ENCODE data around the gene DNAJB11. TPM values are rescaled to one million over a fixed set of nuclear protein-coding genes. Genes with fewer than 3 reads are reported as not detected.
"Not testable (repeated sequence)": the region's sequence is repeated elsewhere in the genome, so short reads cannot be mapped to it uniquely, and the experiment has no call there.

The DNAJB11 gene
- 10 to 100 TPM; 59.2 to 84.3 (median 73.5) TPM for polyA plus RNA-seq (ENCODE audit: insufficient read length in 4 of 4)

GRCh38 chr3:186570096-186570940 lies at the start of gene DNAJB11:
TSS of gene DNAJB11 (plus strand) at chr3:186570720. CDS start at chr3:186570898, 178 bp downstream.
- peak; percentile 98 to 99 (median 99) for DNase-seq (ENCODE audit: low read depth in 4 of 4, low spot score in 3 of 4)

- peak in 1 of 4 donors; percentile 39 for DNase-seq (ENCODE audit: low read depth in 4 of 4, low spot score in 3 of 4)
Measured at GRCh38 chr3:186520957-186521842, 49.3 kb upstream of the DNAJB11 start.

GRCh38 chr3:186523022-186523421 lies 47.5 kb upstream of the DNAJB11 start:
- DNase-seq (ENCODE audit: low read depth in 4 of 4, low spot score in 3 of 4) = no peak

- DNase-seq (ENCODE audit: low read depth in 4 of 4, low spot score in 3 of 4) = no peak
Measured at GRCh38 chr3:186523434-186523833, 47.1 kb upstream of the DNAJB11 start.

- no peak for DNase-seq (ENCODE audit: low read depth in 4 of 4, low spot score in 3 of 4)
Measured at GRCh38 chr3:186524616-186525015, 45.9 kb upstream of the DNAJB11 start.

GRCh38 chr3:186525369-186526255 lies 44.9 kb upstream of the DNAJB11 start:
- no peak for DNase-seq (ENCODE audit: low read depth in 4 of 4, low spot score in 3 of 4)

GRCh38 chr3:186526256-186526606 lies 44.3 kb upstream of the DNAJB11 start:
- DNase-seq (ENCODE audit: low read depth in 4 of 4, low spot score in 3 of 4) = no peak

GRCh38 chr3:186529201-186529999 lies 41.1 kb upstream of the DNAJB11 start:
- DNase-seq (ENCODE audit: low read depth in 4 of 4, low spot score in 3 of 4) = no peak

GRCh38 chr3:186530415-186530814 lies 40.1 kb upstream of the DNAJB11 start:
- DNase-seq (ENCODE audit: low read depth in 4 of 4, low spot score in 3 of 4) = no peak

GRCh38 chr3:186531694-186532093 lies 38.8 kb upstream of the DNAJB11 start:
- DNase-seq (ENCODE audit: low read depth in 4 of 4, low spot score in 3 of 4) = not testable (repeated sequence)

- no peak for DNase-seq (ENCODE audit: low read depth in 4 of 4, low spot score in 3 of 4)
Measured at GRCh38 chr3:186532598-186533072, 37.9 kb upstream of the DNAJB11 start.

- DNase-seq (ENCODE audit: low read depth in 4 of 4, low spot score in 3 of 4) = no peak
Measured at GRCh38 chr3:186534113-186534669, 36.3 kb upstream of the DNAJB11 start.

GRCh38 chr3:186536883-186537844 lies 33.4 kb upstream of the DNAJB11 start:
- no peak for DNase-seq (ENCODE audit: low read depth in 4 of 4, low spot score in 3 of 4)

- no peak for DNase-seq (ENCODE audit: low read depth in 4 of 4, low spot score in 3 of 4)
Measured at GRCh38 chr3:186538779-186539178, 31.7 kb upstream of the DNAJB11 start.

- peak; percentile 49 to 61 (median 54) for DNase-seq (ENCODE audit: low read depth in 4 of 4, low spot score in 3 of 4)
Measured at GRCh38 chr3:186540221-186540834, 30.2 kb upstream of the DNAJB11 start.

- no peak for DNase-seq (ENCODE audit: low read depth in 4 of 4, low spot score in 3 of 4)
Measured at GRCh38 chr3:186540835-186541226, 29.7 kb upstream of the DNAJB11 start.

GRCh38 chr3:186544281-186544680 lies 26.2 kb upstream of the DNAJB11 start, which contains the start of gene CRYGS:
TSS of gene CRYGS (minus strand) at chr3:186544380. CDS start at chr3:186544326, 54 bp downstream.
- no peak for DNase-seq (ENCODE audit: low read depth in 4 of 4, low spot score in 3 of 4)
